T-helper 2 cell treated with Interferon-gamma antibody and Interleukin-4, amounts not matched to agents 5 μg/mL and 100 μg/mL, for 36 hours (primary cell): Measurements from ENCODE around the gene PTPN12.

Experiments
- DNase-seq: peaks from one replicate; pipeline ENCODE4 v3.0.0; 2021; ENCODE audit warnings: low spot score
- H3K27ac Mint-ChIP-seq: one replicate; pipeline ENCODE4 v1.8.0; 2021; ENCODE audit warnings: mild to moderate bottlenecking, mixed read lengths
- H3K27me3 Mint-ChIP-seq: one replicate; pipeline ENCODE4 v1.8.0; 2021; ENCODE audit warnings: low read depth, mixed read lengths
- H3K36me3 Mint-ChIP-seq: one replicate; pipeline ENCODE4 v1.8.0; 2021; ENCODE audit warnings: low read depth, mixed read lengths
- H3K4me1 Mint-ChIP-seq: one replicate; pipeline ENCODE4 v1.8.0; 2021; ENCODE audit warnings: low read depth, mixed read lengths
- H3K4me3 Mint-ChIP-seq: one replicate; pipeline ENCODE4 v1.8.0; 2022; ENCODE audit warnings: mild to moderate bottlenecking, moderate library complexity, mixed read lengths
- H3K9me3 Mint-ChIP-seq: one replicate; pipeline ENCODE4 v1.8.0; 2021; ENCODE audit warnings: mixed read lengths

PTPN12 gene

GRCh38 chr7:77576856-77577255 lies 39.8 kb downstream of the PTPN12 start:
- H3K36me3 Mint-ChIP-seq = peaks cover 3% of the 10 kb centered on the region
- no peak overlapping the region for H3K27ac Mint-ChIP-seq
- no peaks in the 10 kb centered on the region for H3K27me3 Mint-ChIP-seq

DNA sequence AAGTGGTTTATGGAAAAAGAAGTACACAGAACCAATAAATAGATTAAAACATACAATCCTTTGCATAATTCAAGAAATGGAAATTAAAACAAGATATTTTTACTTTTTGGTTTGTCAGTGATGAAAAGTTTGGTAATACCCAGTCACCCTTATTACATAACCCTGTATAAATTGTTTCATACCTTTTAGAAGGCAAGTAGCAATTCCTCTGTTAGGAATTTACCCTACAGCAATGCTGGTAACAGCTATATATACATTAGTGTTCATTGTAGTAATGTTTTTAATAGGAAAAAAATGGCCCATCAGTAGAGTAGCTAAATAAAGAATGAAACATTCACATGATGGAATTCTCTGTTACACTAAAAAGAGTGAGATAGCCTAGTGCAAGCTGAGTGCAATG lies 42.7 kb downstream of the PTPN12 start:
- H3K36me3 Mint-ChIP-seq = no peaks in the 10 kb centered on the region
- DNase-seq = no peak
- H3K27me3 Mint-ChIP-seq = no peaks in the 10 kb centered on the region
- no peak overlapping the region for H3K4me3 Mint-ChIP-seq
- no peak overlapping the region for H3K27ac Mint-ChIP-seq
- no peaks in the 10 kb centered on the region for H3K9me3 Mint-ChIP-seq
- H3K4me1 Mint-ChIP-seq = no peaks in the 10 kb centered on the region

More at GRCh38 chr7:77576856-77577255, 39.8 kb downstream of the PTPN12 start:
- DNase-seq = no peak
- peaks cover 3% of the 10 kb centered on the region for H3K4me1 Mint-ChIP-seq
- no peaks in the 10 kb centered on the region for H3K9me3 Mint-ChIP-seq
- H3K4me3 Mint-ChIP-seq = no peak overlapping the region

GRCh38 chr7:77580762-77581350 lies 43.8 kb downstream of the PTPN12 start:
- Mint-ChIP-seq H3K27me3 (no peaks in the 10 kb centered on the region), H3K4me3 (no peak overlapping the region), H3K27ac (no peak overlapping the region), H3K36me3 (no peaks in the 10 kb centered on the region), H3K9me3 (no peaks in the 10 kb centered on the region), H3K4me1 (no peaks in the 10 kb centered on the region)
- no peak for DNase-seq

GRCh38 chr7:77587272-77587671 lies 50.2 kb downstream of the PTPN12 start:
- Mint-ChIP-seq H3K4me1 (no peaks in the 10 kb centered on the region), H3K27me3 (no peaks in the 10 kb centered on the region), H3K4me3 (no peak overlapping the region), H3K27ac (no peak overlapping the region), H3K9me3 (no peaks in the 10 kb centered on the region), H3K36me3 (no peaks in the 10 kb centered on the region)
- no peak for DNase-seq

GRCh38 chr7:77600952-77601351 lies 63.9 kb downstream of the PTPN12 start:
- no peak overlapping the region for H3K4me3 Mint-ChIP-seq
- H3K4me1 Mint-ChIP-seq = no peaks in the 10 kb centered on the region
- no peaks in the 10 kb centered on the region for H3K27me3 Mint-ChIP-seq
- no peak for DNase-seq
- no peak overlapping the region for H3K27ac Mint-ChIP-seq
- H3K36me3 Mint-ChIP-seq = no peaks in the 10 kb centered on the region
- H3K9me3 Mint-ChIP-seq = no peaks in the 10 kb centered on the region

DNA sequence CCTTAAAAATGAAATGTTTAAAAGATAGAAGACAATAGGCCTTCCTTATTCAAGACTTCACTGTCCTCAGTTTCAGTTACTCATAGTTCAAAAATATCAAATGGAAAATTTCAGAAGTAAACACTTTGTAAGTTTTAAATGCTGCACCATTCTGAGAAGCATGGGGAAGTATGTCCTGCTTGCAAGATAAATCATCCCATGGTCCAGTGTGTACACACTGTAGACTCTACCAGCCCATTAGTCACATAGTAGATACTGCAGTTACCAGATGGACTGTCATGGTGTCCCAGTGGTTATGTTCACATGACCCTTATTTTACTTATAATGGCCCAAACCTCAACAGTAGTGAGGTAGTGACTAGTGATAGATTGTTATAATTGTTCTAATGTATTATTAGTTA lies 69.5 kb downstream of the PTPN12 start:
- H3K9me3 Mint-ChIP-seq = no peaks in the 10 kb centered on the region
- H3K27ac Mint-ChIP-seq = no peak overlapping the region
- no peak for DNase-seq
- peaks cover 2% of the 10 kb centered on the region for H3K36me3 Mint-ChIP-seq
- H3K4me1 Mint-ChIP-seq = no peaks in the 10 kb centered on the region
- no peak overlapping the region for H3K4me3 Mint-ChIP-seq
- H3K27me3 Mint-ChIP-seq = no peaks in the 10 kb centered on the region

- H3K27me3 Mint-ChIP-seq = no peaks in the 10 kb centered on the region
- no peaks in the 10 kb centered on the region for H3K9me3 Mint-ChIP-seq
- H3K36me3 Mint-ChIP-seq = peaks cover 1% of the 10 kb centered on the region
- no peak overlapping the region for H3K4me3 Mint-ChIP-seq
- no peak overlapping the region for H3K27ac Mint-ChIP-seq
- H3K4me1 Mint-ChIP-seq = no peaks in the 10 kb centered on the region
- no peak for DNase-seq
These were observed 82.2 kb downstream of the PTPN12 start for GRCh38 chr7:77619314-77619713.

DNA sequence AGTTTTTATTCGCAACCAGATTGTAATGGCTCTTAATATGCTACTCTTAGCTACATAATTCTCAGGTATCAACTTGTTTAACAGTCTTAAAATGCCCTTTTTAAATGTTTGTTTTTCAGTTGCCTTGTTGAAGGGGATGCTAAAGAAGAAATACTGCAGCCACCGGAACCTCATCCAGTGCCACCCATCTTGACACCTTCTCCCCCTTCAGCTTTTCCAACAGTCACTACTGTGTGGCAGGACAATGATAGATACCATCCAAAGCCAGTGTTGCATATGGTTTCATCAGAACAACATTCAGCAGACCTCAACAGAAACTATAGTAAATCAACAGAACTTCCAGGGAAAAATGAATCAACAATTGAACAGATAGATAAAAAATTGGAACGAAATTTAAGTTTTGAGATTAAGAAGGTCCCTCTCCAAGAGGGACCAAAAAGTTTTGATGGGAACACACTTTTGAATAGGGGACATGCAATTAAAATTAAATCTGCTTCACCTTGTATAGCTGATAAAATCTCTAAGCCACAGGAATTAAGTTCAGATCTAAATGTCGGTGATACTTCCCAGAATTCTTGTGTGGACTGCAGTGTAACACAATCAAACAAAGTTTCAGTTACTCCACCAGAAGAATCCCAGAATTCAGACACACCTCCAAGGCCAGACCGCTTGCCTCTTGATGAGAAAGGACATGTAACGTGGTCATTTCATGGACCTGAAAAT lies 89.7 kb downstream of the PTPN12 start:
- Mint-ChIP-seq H3K4me3 (no peak overlapping the region), H3K9me3 (no peaks in the 10 kb centered on the region), H3K36me3 (peaks cover 9% of the 10 kb centered on the region), H3K27me3 (no peaks in the 10 kb centered on the region), H3K4me1 (no peaks in the 10 kb centered on the region), H3K27ac (no peak overlapping the region)
- no peak for DNase-seq

GRCh38 chr7:77627309-77627676 lies 90.2 kb downstream of the PTPN12 start:
- peaks cover 9% of the 10 kb centered on the region for H3K36me3 Mint-ChIP-seq
- no peak overlapping the region for H3K27ac Mint-ChIP-seq
- no peaks in the 10 kb centered on the region for H3K4me1 Mint-ChIP-seq
- no peak overlapping the region for H3K4me3 Mint-ChIP-seq
- H3K27me3 Mint-ChIP-seq = no peaks in the 10 kb centered on the region
- no peak for DNase-seq
- no peaks in the 10 kb centered on the region for H3K9me3 Mint-ChIP-seq

GRCh38 chr7:77629797-77630196 lies 92.7 kb downstream of the PTPN12 start:
- no peak overlapping the region for H3K27ac Mint-ChIP-seq
- H3K27me3 Mint-ChIP-seq = no peaks in the 10 kb centered on the region
- no peaks in the 10 kb centered on the region for H3K9me3 Mint-ChIP-seq
- peaks cover 8% of the 10 kb centered on the region for H3K36me3 Mint-ChIP-seq
- H3K4me3 Mint-ChIP-seq = no peak overlapping the region
- H3K4me1 Mint-ChIP-seq = no peaks in the 10 kb centered on the region
- DNase-seq = no peak

DNA sequence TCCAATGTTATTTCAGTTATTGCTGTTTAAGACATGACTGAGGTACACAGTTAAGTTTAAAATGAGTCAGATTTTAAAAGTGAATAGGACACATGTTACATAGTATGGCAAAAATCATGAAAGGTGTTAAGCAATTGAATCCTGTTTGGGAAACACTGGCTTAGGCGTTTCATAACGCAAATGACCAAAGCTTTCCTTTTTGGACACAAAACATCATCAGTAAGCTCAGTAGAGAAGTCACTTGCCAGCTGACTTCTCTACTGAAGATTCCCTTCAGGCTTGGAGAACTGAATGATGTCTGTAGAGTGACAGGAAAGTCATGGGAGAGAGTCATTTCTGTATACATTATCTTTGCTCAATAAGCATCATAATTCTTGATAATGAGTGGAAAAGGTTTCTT lies 94.7 kb downstream of the PTPN12 start:
- H3K27ac Mint-ChIP-seq = no peak overlapping the region
- H3K36me3 Mint-ChIP-seq = peaks cover 6% of the 10 kb centered on the region
- H3K27me3 Mint-ChIP-seq = no peaks in the 10 kb centered on the region
- H3K9me3 Mint-ChIP-seq = no peaks in the 10 kb centered on the region
- no peak overlapping the region for H3K4me3 Mint-ChIP-seq
- H3K4me1 Mint-ChIP-seq = no peaks in the 10 kb centered on the region
- no peak for DNase-seq

- Mint-ChIP-seq H3K36me3 (peaks cover 2% of the 10 kb centered on the region), H3K4me1 (no peaks in the 10 kb centered on the region), H3K27ac (no peak overlapping the region), H3K27me3 (no peaks in the 10 kb centered on the region), H3K4me3 (no peak overlapping the region), H3K9me3 (no peaks in the 10 kb centered on the region)
- DNase-seq = no peak
These were observed 107.7 kb downstream of the PTPN12 start for GRCh38 chr7:77644774-77645173.

DNA sequence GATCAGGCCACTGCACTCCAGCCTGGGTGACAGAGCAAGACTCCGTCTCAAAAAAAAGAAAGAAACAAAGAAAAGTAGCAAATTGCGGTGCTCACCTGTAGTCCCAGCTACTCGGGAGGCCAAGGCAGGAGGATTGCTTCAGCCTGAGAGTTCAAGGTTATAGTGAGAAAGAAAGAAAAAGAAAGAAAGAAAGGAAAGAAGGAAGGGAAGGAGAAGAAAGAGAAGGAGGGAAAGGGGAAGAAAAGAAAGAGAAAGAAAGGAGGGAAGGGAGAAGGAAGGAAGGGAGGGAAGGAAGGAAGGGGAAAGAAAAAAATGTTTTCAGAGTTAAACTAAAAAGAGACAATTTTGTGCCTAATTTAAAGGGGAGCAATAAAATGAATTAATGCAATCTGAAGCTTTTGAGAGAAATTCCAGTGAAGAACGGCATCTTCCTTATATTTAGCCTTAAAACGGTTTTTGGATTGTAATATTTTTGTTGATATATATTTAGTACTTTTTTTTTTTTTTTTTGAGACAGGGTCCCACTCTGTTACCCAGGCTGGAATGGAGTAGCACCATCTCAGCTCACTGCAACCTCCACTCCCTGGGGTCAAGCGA lies 111.7 kb downstream of the PTPN12 start:
- Mint-ChIP-seq H3K9me3 (no peaks in the 10 kb centered on the region), H3K27ac (no peak overlapping the region), H3K27me3 (no peaks in the 10 kb centered on the region), H3K36me3 (peaks cover 1% of the 10 kb centered on the region), H3K4me3 (no peak overlapping the region), H3K4me1 (no peaks in the 10 kb centered on the region)
- DNase-seq = no peak

- no peak overlapping the region for H3K27ac Mint-ChIP-seq
- no peaks in the 10 kb centered on the region for H3K9me3 Mint-ChIP-seq
- no peak overlapping the region for H3K4me3 Mint-ChIP-seq
- DNase-seq = no peak
- H3K36me3 Mint-ChIP-seq = no peaks in the 10 kb centered on the region
- no peaks in the 10 kb centered on the region for H3K4me1 Mint-ChIP-seq
- H3K27me3 Mint-ChIP-seq = no peaks in the 10 kb centered on the region
These were observed 112.7 kb downstream of the PTPN12 start for GRCh38 chr7:77649716-77650349.
